Ishikawa (cell line): ENCODE data around the gene CEP41.

Experiments used
- CEBPB ChIP-seq: IDR thresholded peaks from 2 replicates; pipeline ENCODE4 v1.6.1; 2012
- CREB1 ChIP-seq: IDR thresholded peaks from 2 replicates; pipeline ENCODE4 v1.6.1; 2012; ENCODE audit warnings: low read depth
- REST ChIP-seq: IDR thresholded peaks from 2 replicates; pipeline ENCODE4 v1.6.1; 2012; ENCODE audit warnings: low read depth, mild to moderate bottlenecking
- TAF1 ChIP-seq: IDR thresholded peaks from 2 replicates; pipeline ENCODE4 v1.6.1; 2012; ENCODE audit warnings: low read depth, mild to moderate bottlenecking
- YY1 ChIP-seq: IDR thresholded peaks from 2 replicates; pipeline ENCODE4 v1.6.1; 2012; ENCODE audit warnings: low read depth
- ZBTB7A ChIP-seq: IDR thresholded peaks from 2 replicates; pipeline ENCODE4 v1.6.1; 2012; ENCODE audit warnings: low read depth

- no peak for TF ChIP-seq ZBTB7A
- TF ChIP-seq TAF1, result no peak
- TF ChIP-seq CEBPB, result no peak
- no peak for TF ChIP-seq YY1
- TF ChIP-seq REST, result no peak
- no peak for TF ChIP-seq CREB1
Observed at GRCh38 chr7:130433301-130433700, 7.5 kb downstream of the CEP41 start.
